ENCODE data around the gene CEL.
"Not testable (repeated sequence)": the region's sequence is repeated elsewhere in the genome, so short reads cannot be mapped to it uniquely, and the experiment has no call there.

GRCh38 chr9:133070985-133071384 lies 9.2 kb downstream of the CEL start:
- not testable (repeated sequence) for TF ChIP-seq POLR2A, CTCF (IDR thresholded peaks at IDR 0.05)
